NB4 (cell line): ENCODE results near the gene CDH1.

ENCODE experiments used
- DNase-seq: peaks from one replicate; pipeline ENCODE4 v3.0.0; 2010; ENCODE audit warnings: low read depth
- H3K4me3 ChIP-seq: one replicate; pipeline ENCODE4 v1.5.1; 2011; ENCODE audit warnings: mild to moderate bottlenecking, low read depth, low read length, moderate library complexity
- MYC ChIP-seq: IDR thresholded peaks from 2 replicates; pipeline ENCODE4 v1.6.1; 2011; ENCODE audit warnings: low read depth, low read length
- POLR2A ChIP-seq: IDR thresholded peaks from 2 replicates; pipeline ENCODE4 v1.6.1; 2011; ENCODE audit warnings: mild to moderate bottlenecking; ENCODE audit not compliant: insufficient read length; ENCODE audit errors: extremely low read depth
- TF ChIP-seq, protein P1 (sequence below): IDR thresholded peaks from 2 replicates; pipeline ENCODE4 v1.6.1; 2011; ENCODE audit warnings: low read depth, low read length
- TF ChIP-seq, protein P2 (sequence below): IDR thresholded peaks from one replicate; pipeline ENCODE4 v1.5.1; 2012; ENCODE audit warnings: low read depth, low read length

CDH1 gene

GRCh38 chr16:68756239-68756915 lies 19.3 kb downstream of the CDH1 start:
- DNase-seq = peak; percentile 51
- no peak overlapping the region for H3K4me3 ChIP-seq
- TF ChIP-seq, protein P1, sequence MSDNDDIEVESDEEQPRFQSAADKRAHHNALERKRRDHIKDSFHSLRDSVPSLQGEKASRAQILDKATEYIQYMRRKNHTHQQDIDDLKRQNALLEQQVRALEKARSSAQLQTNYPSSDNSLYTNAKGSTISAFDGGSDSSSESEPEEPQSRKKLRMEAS = no peak

- no peak overlapping the region for H3K4me3 ChIP-seq
- TF ChIP-seq, protein P2, sequence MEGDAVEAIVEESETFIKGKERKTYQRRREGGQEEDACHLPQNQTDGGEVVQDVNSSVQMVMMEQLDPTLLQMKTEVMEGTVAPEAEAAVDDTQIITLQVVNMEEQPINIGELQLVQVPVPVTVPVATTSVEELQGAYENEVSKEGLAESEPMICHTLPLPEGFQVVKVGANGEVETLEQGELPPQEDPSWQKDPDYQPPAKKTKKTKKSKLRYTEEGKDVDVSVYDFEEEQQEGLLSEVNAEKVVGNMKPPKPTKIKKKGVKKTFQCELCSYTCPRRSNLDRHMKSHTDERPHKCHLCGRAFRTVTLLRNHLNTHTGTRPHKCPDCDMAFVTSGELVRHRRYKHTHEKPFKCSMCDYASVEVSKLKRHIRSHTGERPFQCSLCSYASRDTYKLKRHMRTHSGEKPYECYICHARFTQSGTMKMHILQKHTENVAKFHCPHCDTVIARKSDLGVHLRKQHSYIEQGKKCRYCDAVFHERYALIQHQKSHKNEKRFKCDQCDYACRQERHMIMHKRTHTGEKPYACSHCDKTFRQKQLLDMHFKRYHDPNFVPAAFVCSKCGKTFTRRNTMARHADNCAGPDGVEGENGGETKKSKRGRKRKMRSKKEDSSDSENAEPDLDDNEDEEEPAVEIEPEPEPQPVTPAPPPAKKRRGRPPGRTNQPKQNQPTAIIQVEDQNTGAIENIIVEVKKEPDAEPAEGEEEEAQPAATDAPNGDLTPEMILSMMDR = no peak
- TF ChIP-seq MYC (no peak), POLR2A (no peak)
- TF ChIP-seq, protein P1 = no peak
- no peak for DNase-seq
These were observed 20.5 kb downstream of the CDH1 start for GRCh38 chr16:68757625-68757935.

- no peak overlapping the region for H3K4me3 ChIP-seq
- no peak for DNase-seq
- TF ChIP-seq POLR2A (no peak), MYC (no peak)
- TF ChIP-seq, protein P2 = no peak
- TF ChIP-seq, protein P1 = no peak
These were observed 22.0 kb downstream of the CDH1 start for GRCh38 chr16:68759062-68759461.

- H3K4me3 ChIP-seq = no peak overlapping the region
- DNase-seq = peak; percentile 42
- TF ChIP-seq, protein P2 = no peak
- no peak for TF ChIP-seq MYC
- TF ChIP-seq POLR2A = no peak
These were observed 23.7 kb downstream of the CDH1 start for GRCh38 chr16:68760671-68761275.

GRCh38 chr16:68762996-68763756 lies 26.1 kb downstream of the CDH1 start:
- DNase-seq = no peak
- no peak for TF ChIP-seq POLR2A

DNA sequence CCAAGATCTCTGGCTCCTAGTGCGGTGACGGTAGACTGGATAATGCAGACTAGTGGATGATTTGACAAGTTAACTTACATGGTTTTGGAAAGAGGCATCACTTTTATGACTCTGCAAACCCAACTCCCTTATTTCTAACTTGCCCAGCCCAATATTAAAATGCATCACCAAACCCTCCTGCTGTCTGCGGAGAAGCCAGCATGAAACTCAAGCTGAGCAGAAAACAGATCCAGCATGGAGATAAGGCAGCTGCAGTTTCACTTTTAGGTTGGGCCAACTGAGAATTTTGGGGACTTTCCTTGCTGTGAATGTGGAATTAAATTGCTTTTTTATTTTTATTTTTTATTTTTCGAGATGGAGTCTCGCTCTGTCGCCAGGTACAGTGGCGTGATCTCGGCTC lies 27.8 kb downstream of the CDH1 start:
- TF ChIP-seq, protein P1 = no peak
- no peak for DNase-seq
- no peak overlapping the region for H3K4me3 ChIP-seq

More at GRCh38 chr16:68762996-68763756, 26.1 kb downstream of the CDH1 start:
- no peak overlapping the region for H3K4me3 ChIP-seq

- no peak for DNase-seq
- H3K4me3 ChIP-seq = no peak overlapping the region
- TF ChIP-seq, protein P2 = no peak
- TF ChIP-seq POLR2A (no peak), MYC (no peak)
- TF ChIP-seq, protein P1 = no peak
These were observed 30.5 kb downstream of the CDH1 start for GRCh38 chr16:68767581-68767980.
